GM21825 (cell line): Measurements from ENCODE around the gene LIPJ.

Experiments used
- ATAC-seq: cut with Tn5 transposase; IDR thresholded peaks from one replicate; pipeline ENCODE4 v1.9.1; 2021; ENCODE audit warnings: mild to moderate bottlenecking, moderate library complexity; ENCODE audit not compliant: unreplicated experiment

Gene LIPJ

DNA sequence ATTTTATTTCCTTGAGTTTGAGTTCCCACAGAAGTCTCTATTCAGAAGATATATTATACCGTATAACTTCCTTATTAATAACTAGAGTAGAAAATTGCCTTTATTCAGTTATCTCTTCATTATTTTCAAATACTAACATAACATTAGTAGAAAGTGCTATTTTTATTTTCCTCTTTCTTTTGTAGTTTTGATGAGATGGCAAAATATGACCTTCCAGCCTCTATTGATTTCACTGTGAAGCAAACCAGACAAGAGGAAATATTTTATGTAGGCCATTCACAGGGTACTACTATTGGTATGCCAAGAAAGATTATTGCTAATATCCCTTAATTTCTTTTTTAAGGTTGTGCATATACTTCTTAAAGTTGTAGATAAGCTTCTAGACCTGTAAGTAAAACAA is 7.9 kb downstream of the LIPJ start:
- ATAC-seq: no peak

- ATAC-seq: peak; percentile 82
Measured at GRCh38 chr10:88598055-88598454, 11.5 kb downstream of the LIPJ start.

DNA sequence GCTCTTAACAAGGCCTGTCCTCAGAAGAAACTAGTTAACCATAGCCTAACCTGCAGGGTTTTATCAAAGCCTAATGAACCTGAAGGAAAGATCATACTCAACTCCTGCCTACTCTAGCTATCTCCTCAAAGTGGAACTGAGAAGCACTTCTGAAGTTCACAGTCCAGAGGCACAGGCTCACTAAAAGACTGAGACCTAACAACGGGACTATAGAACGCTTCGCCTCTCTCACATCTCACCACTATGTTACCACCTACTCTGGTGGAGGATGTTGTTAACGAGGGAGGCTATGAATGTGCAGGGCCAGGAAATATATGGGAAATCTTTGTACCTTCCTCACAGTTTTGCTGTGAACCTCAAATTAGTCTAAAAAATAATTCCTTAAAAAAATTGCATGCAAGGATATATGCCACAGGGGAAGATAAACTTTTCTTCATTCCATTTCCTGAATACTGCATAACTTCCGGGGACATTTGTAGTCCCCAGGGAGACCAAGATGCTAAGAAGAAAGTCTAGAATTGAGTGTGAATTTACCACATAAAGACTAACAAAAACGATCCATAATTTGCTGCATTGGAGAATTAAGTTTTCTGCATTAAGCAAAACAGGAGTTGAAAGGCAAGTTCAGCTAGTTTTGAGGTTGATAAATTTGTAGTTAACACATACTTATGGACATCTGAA is 21.6 kb downstream of the LIPJ start:
- no peak for ATAC-seq

DNA sequence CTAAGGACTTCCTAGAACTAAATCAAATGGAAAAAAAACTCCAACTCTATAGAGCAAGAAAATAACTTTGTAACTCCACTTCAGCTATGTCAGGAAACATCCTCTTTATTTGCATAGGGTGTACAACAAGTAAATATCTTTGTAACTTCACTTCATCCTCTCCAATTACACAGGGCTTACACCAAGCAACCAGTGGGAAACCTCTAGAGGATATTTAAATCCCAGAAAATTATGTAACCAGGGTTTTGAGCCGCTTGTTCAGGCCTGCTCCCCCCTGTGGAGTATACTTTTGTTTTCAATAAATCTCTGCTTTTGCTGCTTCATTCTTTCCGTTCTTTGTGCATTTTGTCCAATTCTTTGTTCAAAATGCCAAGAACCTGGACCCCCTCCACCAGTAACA is 22.2 kb downstream of the LIPJ start:
- no peak for ATAC-seq

DNA sequence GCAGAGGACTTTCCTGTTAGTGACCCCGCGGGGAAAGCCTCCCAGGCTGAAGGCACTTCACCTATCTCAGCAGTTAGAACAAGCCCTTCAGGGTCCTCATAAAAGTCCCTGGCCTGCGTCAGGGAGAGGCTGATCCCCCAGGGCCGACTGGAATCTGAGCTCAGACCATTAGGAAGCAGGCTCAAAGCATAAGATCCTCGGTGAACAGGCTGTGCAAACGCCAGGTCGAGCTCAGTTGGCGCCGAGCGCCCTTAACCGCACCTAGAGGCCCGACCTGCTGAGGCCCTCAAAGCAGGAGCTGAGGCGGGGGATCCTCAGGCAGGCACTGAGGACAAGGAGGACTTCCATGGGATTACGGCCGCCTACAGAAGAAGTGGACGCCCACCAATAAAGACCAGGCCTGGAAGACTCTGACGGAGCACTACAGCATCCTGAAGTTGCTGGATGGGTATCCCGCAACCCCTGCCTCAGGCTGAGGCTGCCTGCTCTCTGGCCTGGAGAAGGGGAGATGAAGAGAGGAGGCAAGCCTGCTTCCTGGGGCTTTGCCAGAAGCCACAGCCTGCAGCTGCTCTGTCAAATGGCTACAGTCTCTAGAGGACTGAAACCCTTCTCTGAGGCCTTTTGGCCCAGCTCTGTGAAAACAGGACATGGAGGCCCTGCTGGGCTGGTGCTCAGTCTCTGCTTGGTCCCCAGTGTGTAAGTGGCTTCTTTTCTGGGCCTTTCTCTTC is 29.9 kb downstream of the LIPJ start:
- ATAC-seq: no peak

DNA sequence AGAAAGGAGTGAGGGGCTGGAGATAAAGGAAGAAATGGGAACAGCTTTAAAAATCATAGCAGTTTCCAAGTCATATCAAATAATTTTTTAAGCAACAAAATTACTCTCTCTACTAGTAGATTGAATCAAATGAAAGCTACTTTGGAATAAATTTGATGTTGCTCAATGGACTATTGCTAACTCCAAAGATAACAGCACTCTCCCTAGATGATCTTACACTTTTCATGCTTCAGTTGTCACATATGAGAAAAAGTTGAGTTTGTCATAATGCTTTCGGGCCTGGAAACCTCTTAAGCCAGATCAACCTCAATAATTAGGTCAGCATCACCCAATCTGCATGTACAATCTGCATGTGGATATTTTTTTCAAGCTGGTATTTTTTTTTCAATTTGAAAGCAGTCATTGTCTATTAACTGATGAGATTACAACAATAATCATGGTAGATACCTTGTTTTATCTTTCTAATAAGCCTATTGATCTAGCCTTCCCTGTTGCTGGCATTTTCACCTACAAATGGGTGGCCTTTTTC is 31.3 kb downstream of the LIPJ start:
- no peak for ATAC-seq

DNA sequence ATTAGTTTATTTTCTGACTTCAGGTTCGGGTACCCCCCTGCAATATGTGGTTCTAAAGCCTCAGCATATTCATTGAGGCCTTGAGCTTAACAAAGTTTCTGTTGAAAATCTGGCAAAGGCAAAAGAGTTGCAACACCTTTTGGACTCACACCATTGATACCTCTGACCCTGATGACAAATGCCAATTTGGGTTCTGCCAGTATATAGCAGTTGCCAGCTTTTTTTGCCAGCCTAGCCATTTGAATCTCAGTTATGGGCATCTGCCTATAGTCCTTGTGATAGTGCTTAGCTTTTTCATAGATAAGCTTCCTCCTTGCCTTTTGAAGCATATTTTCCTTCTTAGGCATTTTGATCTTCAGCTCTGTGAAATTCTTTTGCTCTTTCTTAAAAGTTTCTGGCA is 31.9 kb downstream of the LIPJ start:
- ATAC-seq: no peak

DNA sequence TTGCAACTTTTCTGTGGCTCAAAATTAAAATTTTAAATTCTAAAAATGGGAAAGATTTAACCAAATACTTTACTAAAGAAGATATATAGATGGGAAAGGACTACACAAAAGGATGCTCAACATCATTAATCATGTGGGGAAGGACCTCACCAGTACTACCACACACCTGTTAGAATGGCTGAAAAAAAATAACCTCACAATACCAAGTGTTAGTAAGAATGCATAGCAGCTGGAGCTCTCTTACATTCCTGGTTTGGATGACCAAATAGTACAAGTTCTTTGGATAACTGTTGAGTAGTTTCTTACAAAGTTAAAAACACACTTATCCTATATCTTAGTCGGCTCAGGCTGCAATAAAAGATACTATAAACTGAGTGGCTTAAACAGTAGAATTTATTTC is 33.9 kb downstream of the LIPJ start:
- no peak for ATAC-seq

- ATAC-seq: no peak
Measured at GRCh38 chr10:88623835-88624234, 37.3 kb downstream of the LIPJ start.

- ATAC-seq: no peak
Measured at GRCh38 chr10:88624840-88625239, 38.3 kb downstream of the LIPJ start.

- ATAC-seq: no peak
Measured at GRCh38 chr10:88640186-88640585, 53.6 kb downstream of the LIPJ start.

DNA sequence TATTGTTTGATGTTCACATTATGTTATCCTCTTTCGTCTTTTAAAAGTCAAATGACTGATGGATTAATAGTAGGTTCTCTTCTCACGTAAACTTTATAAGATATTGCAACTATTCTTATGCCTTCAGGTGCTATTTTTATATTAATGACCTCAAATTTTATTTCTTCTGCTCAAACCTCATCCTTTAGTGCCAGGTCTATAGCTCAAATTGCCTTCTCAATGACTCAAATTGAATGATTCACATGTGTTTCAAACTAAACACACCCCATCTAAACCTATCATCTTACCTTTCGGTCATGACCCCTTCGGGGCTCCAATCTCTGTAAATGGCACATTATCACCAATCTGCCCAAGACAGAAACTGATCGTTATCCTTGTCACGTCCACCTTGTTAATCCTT is 55.6 kb downstream of the LIPJ start:
- no peak for ATAC-seq

DNA sequence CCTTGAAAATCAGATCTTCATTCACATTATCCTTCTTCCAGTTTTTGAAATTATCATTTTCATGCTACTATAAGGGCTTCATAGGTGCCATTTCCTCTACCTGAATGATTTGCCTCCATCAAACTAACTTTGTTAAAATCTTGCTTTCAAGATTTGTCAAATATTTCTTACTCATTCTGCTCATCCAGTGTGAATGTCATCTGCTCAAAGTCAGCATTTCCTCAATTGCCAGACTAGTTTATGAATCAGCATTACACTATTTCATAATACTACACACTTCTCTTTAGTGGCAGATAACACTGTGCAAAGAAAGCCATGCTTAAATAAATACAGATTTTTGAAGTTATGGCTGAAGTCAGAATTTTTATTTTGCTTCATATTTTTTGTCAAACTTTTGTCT is 56.4 kb downstream of the LIPJ start:
- ATAC-seq: no peak

DNA sequence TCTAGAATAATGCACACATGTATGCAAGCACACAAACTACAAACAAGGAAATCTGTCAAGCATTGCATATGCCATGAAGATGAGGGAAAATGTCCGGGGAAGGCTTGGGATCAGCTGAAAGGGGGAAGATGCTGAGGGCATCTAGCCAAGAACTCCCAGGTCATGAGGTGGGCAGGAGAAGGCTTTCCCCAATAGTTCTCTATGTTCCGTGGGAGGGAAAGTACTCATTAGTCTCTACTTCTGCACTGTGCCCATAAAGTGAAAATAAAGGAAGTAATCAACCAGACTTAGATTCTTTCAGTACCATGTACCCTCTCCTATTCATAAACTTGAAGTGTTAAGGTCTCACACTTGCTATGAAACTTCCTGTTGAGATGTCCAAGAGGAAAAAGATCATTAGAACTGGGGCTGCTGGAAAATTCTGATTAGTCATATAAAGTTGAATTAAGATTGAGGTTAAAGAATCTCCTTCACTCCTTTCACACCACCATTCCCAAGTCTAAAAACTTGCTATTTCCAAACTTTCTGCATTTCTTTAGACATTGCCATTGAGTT is 60.6 kb downstream of the LIPJ start:
- no peak for ATAC-seq

DNA sequence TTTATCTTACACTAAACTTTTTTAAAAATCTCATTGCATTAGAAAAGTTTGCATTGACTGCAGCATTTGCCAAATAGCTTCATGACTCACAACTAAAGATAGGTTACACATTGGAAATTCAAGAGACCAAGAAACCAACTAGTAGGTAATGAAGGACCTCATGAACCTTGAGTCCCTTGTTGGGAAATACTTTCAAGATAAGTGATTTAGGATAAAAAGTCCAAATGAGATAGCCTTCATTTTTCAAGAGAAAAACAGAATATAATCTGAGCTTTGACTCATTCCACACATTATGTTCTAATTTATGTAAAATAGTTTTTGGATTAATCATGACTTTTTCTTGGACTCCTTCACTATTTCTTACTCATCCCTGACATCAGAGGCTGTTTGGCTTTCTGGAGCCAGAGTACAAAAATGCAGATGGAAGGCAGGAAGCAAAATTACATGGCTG is 64.6 kb downstream of the LIPJ start:
- no peak for ATAC-seq

- ATAC-seq: no peak
Measured at GRCh38 chr10:88652616-88653015, 66.1 kb downstream of the LIPJ start.
